IMR-90 (cell line): Measurements from ENCODE around the gene PI16. TPM values are rescaled to one million over a fixed set of nuclear protein-coding genes. Genes with fewer than 3 reads are reported as not detected.

ENCODE experiments used
- ATAC-seq: fragments of 200-7000 bp; cut with Tn5 transposase; 2 replicates; pipeline ENCODE4 v1.9.1; 2020; ENCODE audit warnings: low read depth, mild to moderate bottlenecking, moderate library complexity
- BruUV-seq: library from RNA; stranded (reverse); fragments of 400-500 nt; replicated peaks from 2 replicates; lab custom pipeline; 2021; lab: Mats Ljungman, UMichigan
- CTCF ChIA-PET: fragments of 300-600 bp; formaldehyde crosslinking; extraction: SDS; loops from one replicate; lab custom pipeline; 2021; ENCODE audit warnings: antibody characterized with exemption; lab: Yijun Ruan, JAX
- POLR2A ChIA-PET: fragments of 300-600 bp; sonication (Branson Sonifier 250); formaldehyde crosslinking; loops from one replicate; lab custom pipeline; 2022; ENCODE audit warnings: antibody characterized with exemption; ENCODE audit not compliant: unreplicated experiment; lab: Charles Lee
- DNase-seq: peaks from one replicate; pipeline ENCODE4 v3.0.0; 2013
- H2AFZ ChIP-seq: replicated peaks from 2 replicates; pipeline ENCODE3; 2013; ENCODE audit warnings: low read length, mild to moderate bottlenecking; ENCODE audit not compliant: poor library complexity
- H2AK5ac ChIP-seq: 2 replicates; pipeline ENCODE4 v1.6.1; 2013; ENCODE audit warnings: low read depth, low read length, inconsistent platforms
- H2AK9ac ChIP-seq: replicated peaks from 2 replicates; pipeline ENCODE3; 2013; ENCODE audit warnings: mild to moderate bottlenecking, low read depth, low read length, moderate library complexity; ENCODE audit not compliant: poor library complexity
- H2BK120ac ChIP-seq: 2 replicates; pipeline ENCODE4 v1.6.1; 2013; ENCODE audit warnings: low read depth, low read length, inconsistent platforms
- H2BK15ac ChIP-seq: 3 replicates; pipeline ENCODE4 v1.6.1; 2013; ENCODE audit warnings: low read depth, low read length, inconsistent platforms
- H2BK20ac ChIP-seq: 2 replicates; pipeline ENCODE4 v1.6.1; 2013; ENCODE audit warnings: low read depth, mild to moderate bottlenecking, inconsistent platforms, low read length, moderate library complexity
- H2BK5ac ChIP-seq: 2 replicates; pipeline ENCODE4 v1.6.1; 2013; ENCODE audit warnings: mild to moderate bottlenecking, low read depth, low read length, inconsistent platforms; ENCODE audit not compliant: poor library complexity, severe bottlenecking
- H3K14ac ChIP-seq: replicated peaks from 2 replicates; pipeline ENCODE4 v1.6.1; 2013; ENCODE audit warnings: low read depth, low read length, inconsistent platforms
- H3K18ac ChIP-seq: 2 replicates; pipeline ENCODE4 v1.6.1; 2013; ENCODE audit warnings: low read depth, low read length, control low read depth
- H3K23ac ChIP-seq: 2 replicates; pipeline ENCODE4 v1.6.1; 2013; ENCODE audit warnings: low read depth, low read length, inconsistent platforms
- H3K27ac ChIP-seq: 2 replicates; pipeline ENCODE4 v1.5.1; 2013; ENCODE audit warnings: mild to moderate bottlenecking, control low read depth, low read length; ENCODE audit not compliant: insufficient read depth
- H3K27me3 ChIP-seq: 2 replicates; pipeline ENCODE4 v1.6.1; 2013; ENCODE audit warnings: low read length; ENCODE audit not compliant: control insufficient read depth, insufficient read depth
- H3K36me3 ChIP-seq: 2 replicates; pipeline ENCODE4 v1.6.1; 2013; ENCODE audit warnings: low read length, mixed read lengths; ENCODE audit not compliant: control insufficient read depth, insufficient read depth
- H3K4ac ChIP-seq: 2 replicates; pipeline ENCODE4 v1.6.1; 2013; ENCODE audit warnings: low read depth, low read length, inconsistent platforms
- H3K4me1 ChIP-seq: 2 replicates; pipeline ENCODE4 v1.6.1; 2013; ENCODE audit warnings: low read length, mixed read lengths; ENCODE audit not compliant: control insufficient read depth, insufficient read depth
- H3K4me2 ChIP-seq: 2 replicates; pipeline ENCODE4 v1.6.1; 2013; ENCODE audit warnings: low read depth, mild to moderate bottlenecking, control low read depth, low read length, moderate library complexity
- H3K4me3 ChIP-seq: 2 replicates; pipeline ENCODE4 v1.5.1; 2013; ENCODE audit warnings: low read depth, mild to moderate bottlenecking, control low read depth, low read length, moderate library complexity; ENCODE audit not compliant: insufficient read depth
- H3K56ac ChIP-seq: 2 replicates; pipeline ENCODE4 v1.6.1; 2013; ENCODE audit warnings: low read length, inconsistent platforms; ENCODE audit not compliant: insufficient read depth; ENCODE audit errors: extremely low read depth
- H3K79me1 ChIP-seq, 2 experiments: 2 replicates each; pipeline ENCODE4 v1.6.1; 2013; ENCODE audit warnings: low read length in 2 of 2, inconsistent platforms in 1 of 2, low read depth in 1 of 2
- H3K9ac ChIP-seq: 2 replicates; pipeline ENCODE4 v1.6.1; 2013; ENCODE audit warnings: low read depth, low read length, control low read depth
- H3K9me1 ChIP-seq: 2 replicates; pipeline ENCODE4 v1.6.1; 2013; ENCODE audit warnings: low read length, inconsistent platforms; ENCODE audit not compliant: insufficient read depth
- H3K9me3 ChIP-seq: 2 replicates; pipeline ENCODE4 v1.6.1; 2013; ENCODE audit warnings: low read length; ENCODE audit not compliant: control insufficient read depth, insufficient read depth
- H4K20me1 ChIP-seq: 2 replicates; pipeline ENCODE4 v1.6.1; 2013; ENCODE audit warnings: low read length, inconsistent platforms; ENCODE audit not compliant: insufficient read depth
- H4K5ac ChIP-seq: 2 replicates; pipeline ENCODE4 v1.6.1; 2013; ENCODE audit warnings: mild to moderate bottlenecking, low read depth, low read length, control low read depth
- H4K8ac ChIP-seq, 2 experiments: 2 replicates each; pipeline ENCODE4 v1.6.1; 2013; ENCODE audit warnings: low read depth in 2 of 2, low read length in 2 of 2, control low read depth in 1 of 2, inconsistent platforms in 1 of 2
- H4K91ac ChIP-seq: 2 replicates; pipeline ENCODE4 v1.6.1; 2013; ENCODE audit warnings: low read depth, low read length, inconsistent platforms; ENCODE audit not compliant: insufficient read depth
- RCOR1 ChIP-seq: IDR thresholded peaks from 2 replicates; pipeline ENCODE4 v1.6.1; 2012; ENCODE audit warnings: mild to moderate bottlenecking, low read length, improper control_type of control experiment; ENCODE audit not compliant: insufficient replicate concordance
- WGBS, 2 experiments: methylation state at CpG; one replicate each; pipeline versions ENCODE4 v1.1.5 to v1.1.7; 2013; ENCODE audit warnings: missing lambda C conversion rate in 2 of 2; ENCODE audit not compliant: insufficient read length in 1 of 2; ENCODE audit errors: extremely low coverage in 2 of 2; 5-methylcytosine and 5-hydroxymethylcytosine counted together
- dilution Hi-C: fragments of 300-500 bp; cut with HindIII; formaldehyde crosslinking; loops from one replicate; pipeline ENCODE4 v1.14.3; 2018; ENCODE audit warnings: low sequenced_read_pairs; ENCODE audit not compliant: unreplicated experiment
- in situ Hi-C: fragments of 300-500 bp; cut with MboI; formaldehyde crosslinking; loops from 3 replicates; pipeline ENCODE4 v1.14.3; 2019; ENCODE audit warnings: low sequenced_read_pairs, inconsistent platforms, mixed read lengths
- intact Hi-C: fragments of 100-400 bp; cut with micrococcal nuclease; formaldehyde crosslinking; loops from 2 replicates; pipeline ENCODE4 v1.10.0; 2022
- polyA plus RNA-seq, 3 experiments: library from polyadenylated mRNA; depleted of rRNA; stranded (reverse); fragments of >200 nt; gene quantifications; 2 replicates each; pipeline ENCODE4 v1.2.3, GENCODE V29; 2012; ENCODE audit warnings: low replicate concordance in 1 of 3
- total RNA-seq: library from RNA; depleted of rRNA; stranded (reverse); fragments of >200 nt; gene quantifications from 2 replicates; pipeline ENCODE4 v1.2.3, GENCODE V29; 2012

PI16 gene
- total and polyA plus RNA-seq, 2 of the 4 experiments (the other 2 are of a cell fraction) = 0.21 TPM; not detected in 1

- 66% methylated on average over 6 of the region's 11 CpGs; no CpG with 5 or more reads in 1 of the 2 experiments for WGBS, 2 experiments
- H3K27ac ChIP-seq = no peak overlapping the region
- no peak overlapping the region for H3K14ac ChIP-seq
- in situ Hi-C loops = no loop called here
- H3K23ac ChIP-seq = no peak overlapping the region
- no peak overlapping the region for H4K8ac ChIP-seq
- H3K4ac ChIP-seq = no peak overlapping the region
- no peak overlapping the region for H3K56ac ChIP-seq
- H3K27me3 ChIP-seq = peaks cover 20% of the 10 kb centered on the region
- no peak overlapping the region for H2BK20ac ChIP-seq
- no peak overlapping the region for H2AK5ac ChIP-seq
- no peak overlapping the region for H3K4me2 ChIP-seq
- no peak overlapping the region for H2AFZ ChIP-seq
- H2BK15ac ChIP-seq = no peak overlapping the region
- no peak overlapping the region for H3K9ac ChIP-seq
- no peaks in the 10 kb centered on the region for H3K79me1 ChIP-seq
- ATAC-seq = no peak
- H3K4me3 ChIP-seq = no peak overlapping the region
- H3K36me3 ChIP-seq = no peaks in the 10 kb centered on the region
- TF ChIP-seq RCOR1 = no peak
- H3K18ac ChIP-seq = no peak overlapping the region
- no peak for DNase-seq
- H3K9me3 ChIP-seq = no peaks in the 10 kb centered on the region
- POLR2A ChIA-PET = no interaction called here
- intact Hi-C loops = no loop called here
- CTCF ChIA-PET = no interaction called here
- H3K4me1 ChIP-seq = no peaks in the 10 kb centered on the region; the same call in 1 of the 2 replicates
- no peaks in the 10 kb centered on the region for H4K20me1 ChIP-seq
- no peak overlapping the region for H2BK120ac ChIP-seq
- H4K5ac ChIP-seq = no peak overlapping the region
- dilution Hi-C loops = no loop called here
- no peak overlapping the region for H2BK5ac ChIP-seq
- H2AK9ac ChIP-seq = no peak overlapping the region
- H3K9me1 ChIP-seq = peaks cover 2% of the 10 kb centered on the region; the same call in 1 of the 2 replicates
- no peak overlapping the region for H4K91ac ChIP-seq
- BruUV-seq = no TSS peak
Observed at GRCh38 chr6:37004044-37004980, 49.8 kb downstream of the PI16 start.
